ENCODE data around the gene DUSP2.

The DUSP2 gene, protein sequence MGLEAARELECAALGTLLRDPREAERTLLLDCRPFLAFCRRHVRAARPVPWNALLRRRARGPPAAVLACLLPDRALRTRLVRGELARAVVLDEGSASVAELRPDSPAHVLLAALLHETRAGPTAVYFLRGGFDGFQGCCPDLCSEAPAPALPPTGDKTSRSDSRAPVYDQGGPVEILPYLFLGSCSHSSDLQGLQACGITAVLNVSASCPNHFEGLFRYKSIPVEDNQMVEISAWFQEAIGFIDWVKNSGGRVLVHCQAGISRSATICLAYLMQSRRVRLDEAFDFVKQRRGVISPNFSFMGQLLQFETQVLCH

DNA sequence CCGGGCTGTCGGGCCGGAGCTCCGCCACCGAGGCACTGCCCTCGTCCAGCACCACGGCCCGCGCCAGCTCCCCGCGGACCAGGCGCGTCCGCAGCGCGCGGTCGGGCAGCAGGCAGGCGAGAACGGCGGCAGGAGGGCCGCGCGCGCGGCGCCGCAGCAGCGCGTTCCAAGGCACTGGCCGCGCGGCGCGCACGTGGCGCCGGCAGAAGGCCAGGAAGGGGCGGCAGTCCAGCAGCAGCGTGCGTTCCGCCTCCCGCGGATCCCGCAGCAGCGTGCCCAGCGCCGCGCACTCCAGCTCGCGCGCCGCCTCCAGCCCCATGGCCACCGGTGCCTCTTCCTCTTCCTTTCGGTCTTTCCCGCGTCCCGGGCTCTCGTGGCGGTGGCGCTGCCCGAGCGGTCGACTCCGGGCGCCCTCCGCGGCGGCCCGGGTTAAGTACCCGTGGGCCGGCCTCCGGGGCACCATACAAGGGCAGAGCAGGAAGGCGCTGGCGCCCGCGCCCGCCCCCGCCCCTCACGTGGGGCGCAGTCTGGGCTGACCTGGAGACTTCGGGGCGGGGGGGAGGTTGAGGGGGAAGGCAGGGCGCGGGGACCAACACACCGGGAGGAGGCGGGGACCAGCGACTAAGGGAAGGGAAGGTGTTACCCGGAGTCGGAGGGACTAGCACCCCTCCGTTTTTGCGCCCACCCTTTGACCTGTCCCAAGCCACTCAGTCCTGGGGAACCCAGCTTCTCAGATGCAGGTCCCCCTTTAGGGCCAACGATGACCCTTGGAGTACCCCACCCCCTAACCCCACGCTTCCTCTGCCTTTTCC, at the start of gene DUSP2:
DUSP2 (minus strand) TSS at position 405 of the 812 bp plus-strand sequence; CDS start at position 319, 86 bp downstream.
- DNase-seq (ENCODE audit: low read depth): peak; percentile 45
- peak within 1 kb of the TSS; percentile 84 for H3K4me3 ChIP-seq (ENCODE audit: low read depth, low read length)
- TF ChIP-seq, protein P1, sequence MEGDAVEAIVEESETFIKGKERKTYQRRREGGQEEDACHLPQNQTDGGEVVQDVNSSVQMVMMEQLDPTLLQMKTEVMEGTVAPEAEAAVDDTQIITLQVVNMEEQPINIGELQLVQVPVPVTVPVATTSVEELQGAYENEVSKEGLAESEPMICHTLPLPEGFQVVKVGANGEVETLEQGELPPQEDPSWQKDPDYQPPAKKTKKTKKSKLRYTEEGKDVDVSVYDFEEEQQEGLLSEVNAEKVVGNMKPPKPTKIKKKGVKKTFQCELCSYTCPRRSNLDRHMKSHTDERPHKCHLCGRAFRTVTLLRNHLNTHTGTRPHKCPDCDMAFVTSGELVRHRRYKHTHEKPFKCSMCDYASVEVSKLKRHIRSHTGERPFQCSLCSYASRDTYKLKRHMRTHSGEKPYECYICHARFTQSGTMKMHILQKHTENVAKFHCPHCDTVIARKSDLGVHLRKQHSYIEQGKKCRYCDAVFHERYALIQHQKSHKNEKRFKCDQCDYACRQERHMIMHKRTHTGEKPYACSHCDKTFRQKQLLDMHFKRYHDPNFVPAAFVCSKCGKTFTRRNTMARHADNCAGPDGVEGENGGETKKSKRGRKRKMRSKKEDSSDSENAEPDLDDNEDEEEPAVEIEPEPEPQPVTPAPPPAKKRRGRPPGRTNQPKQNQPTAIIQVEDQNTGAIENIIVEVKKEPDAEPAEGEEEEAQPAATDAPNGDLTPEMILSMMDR (IDR thresholded peaks at IDR 0.05; ENCODE audit: control insufficient read depth, extremely low read depth, insufficient read depth): no peak

DNA sequence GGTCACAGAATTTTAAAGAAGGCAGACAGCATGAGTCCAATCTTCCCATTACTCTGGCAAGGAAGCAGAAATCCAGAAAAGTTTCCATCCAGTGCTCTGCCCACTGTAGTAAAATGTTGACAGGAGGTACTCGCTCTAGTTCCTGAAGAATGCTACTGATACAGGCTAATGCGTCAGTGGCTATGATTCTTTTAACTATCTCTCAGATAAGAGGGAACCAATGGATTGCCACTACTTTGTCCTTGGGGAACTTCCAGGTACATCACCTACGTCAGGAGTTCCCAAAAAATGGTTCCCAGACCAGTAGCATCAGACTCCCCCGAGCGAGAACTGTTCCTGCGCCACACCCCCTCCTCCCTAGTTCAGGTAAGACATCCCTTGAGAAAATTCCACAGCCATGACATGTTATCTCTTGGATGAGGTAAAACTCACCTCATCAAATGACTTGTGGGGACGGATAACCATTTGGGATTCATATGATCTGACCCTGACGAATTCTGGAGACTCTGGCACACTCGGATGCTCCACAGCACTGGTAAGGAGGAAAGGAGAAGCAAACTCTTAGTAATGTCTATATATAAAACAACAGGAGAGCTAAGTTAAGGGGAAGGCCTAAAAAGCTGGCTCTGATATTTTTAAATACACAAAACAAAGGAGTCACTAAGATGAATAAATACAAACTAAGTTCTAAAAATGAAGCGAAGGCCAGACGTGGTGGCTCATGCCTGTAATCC, 46.9 kb upstream of the DUSP2 start:
- H3K4me3 ChIP-seq (ENCODE audit: low read depth, low read length): no peak overlapping the region
- no peak for DNase-seq (ENCODE audit: low read depth)
- TF ChIP-seq, protein P1 (IDR thresholded peaks at IDR 0.05; ENCODE audit: control insufficient read depth, extremely low read depth, insufficient read depth): no peak

DNA sequence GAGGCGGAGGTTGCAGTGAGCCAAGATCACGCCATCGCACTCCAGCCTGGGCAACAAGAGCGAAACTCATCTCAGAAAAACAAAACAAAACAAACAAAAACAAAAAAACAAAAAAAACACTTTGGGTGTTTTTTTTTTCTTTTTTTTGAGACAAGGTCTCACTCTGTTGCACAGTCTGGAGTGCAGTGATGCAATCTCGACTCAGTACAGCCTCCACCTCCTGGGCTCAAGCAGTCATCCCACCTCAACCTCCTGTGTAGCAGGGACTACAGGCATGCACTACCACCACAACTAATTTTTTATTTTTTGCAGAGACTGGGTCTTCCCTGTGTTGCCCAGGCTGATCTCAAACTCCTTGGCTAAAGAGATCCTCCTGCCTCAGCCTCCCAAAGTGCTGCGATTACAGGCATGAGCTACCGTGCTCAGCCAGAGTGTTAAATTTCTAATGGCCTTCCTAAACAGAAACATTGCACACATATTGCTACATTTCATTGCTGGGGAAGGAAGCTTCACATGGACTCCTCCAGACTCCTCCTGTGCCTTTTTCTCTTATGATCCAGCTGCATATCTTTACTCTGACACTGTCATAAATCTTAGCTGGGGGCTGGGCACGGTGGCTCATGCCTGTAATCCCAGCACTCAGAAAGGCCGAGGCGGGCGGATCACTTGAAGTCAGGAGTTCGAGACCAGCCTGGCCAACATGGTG, 43.7 kb upstream of the DUSP2 start:
- no peak overlapping the region for H3K4me3 ChIP-seq (ENCODE audit: low read depth, low read length)
- no peak for DNase-seq (ENCODE audit: low read depth)
- TF ChIP-seq, protein P1 (IDR thresholded peaks at IDR 0.05; ENCODE audit: control insufficient read depth, extremely low read depth, insufficient read depth): no peak

DNA sequence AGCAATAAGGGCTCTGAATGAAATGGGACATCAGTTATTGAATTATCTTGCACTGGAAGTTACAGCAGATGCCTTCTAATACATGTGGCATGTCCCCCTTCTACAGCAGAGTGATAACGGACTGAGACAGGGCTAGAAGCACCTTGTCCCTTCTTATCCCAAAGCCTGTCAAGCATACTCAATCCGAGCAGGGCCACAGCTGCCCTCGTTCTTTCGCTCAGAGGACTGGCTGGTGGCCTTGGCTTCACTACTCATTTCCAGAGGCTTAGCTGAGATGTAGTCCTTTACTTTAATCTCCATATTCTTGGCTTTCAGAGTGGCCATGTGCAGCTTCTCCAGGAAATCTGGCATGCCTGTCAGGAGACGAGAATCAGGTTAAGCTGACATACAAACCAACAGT, 41.3 kb upstream of the DUSP2 start:
- DNase-seq (ENCODE audit: low read depth): no peak
- TF ChIP-seq, protein P1 (IDR thresholded peaks at IDR 0.05; ENCODE audit: control insufficient read depth, extremely low read depth, insufficient read depth): no peak
- no peak overlapping the region for H3K4me3 ChIP-seq (ENCODE audit: low read depth, low read length)

DNA sequence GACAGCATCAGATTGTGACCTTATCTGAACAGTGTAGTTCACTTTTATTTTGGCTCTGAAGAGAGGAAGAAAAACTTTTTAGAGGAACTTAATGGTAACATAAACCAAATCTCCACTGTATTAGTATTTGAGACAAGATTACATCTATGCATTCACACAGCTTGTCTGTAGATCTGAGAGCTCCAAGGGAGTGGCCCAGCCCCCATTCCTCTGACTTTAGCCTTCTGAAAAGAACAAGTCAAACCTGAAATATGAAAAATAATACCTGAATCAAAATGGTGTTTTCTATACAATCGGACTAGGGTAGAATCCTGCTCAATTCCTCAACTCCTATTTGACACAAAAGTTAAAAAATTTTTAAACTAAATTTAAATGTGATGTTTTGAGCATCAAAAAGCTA, 40.3 kb upstream of the DUSP2 start:
- no peak for DNase-seq (ENCODE audit: low read depth)
- no peak overlapping the region for H3K4me3 ChIP-seq (ENCODE audit: low read depth, low read length)
- TF ChIP-seq, protein P1 (IDR thresholded peaks at IDR 0.05; ENCODE audit: control insufficient read depth, extremely low read depth, insufficient read depth): no peak

DNA sequence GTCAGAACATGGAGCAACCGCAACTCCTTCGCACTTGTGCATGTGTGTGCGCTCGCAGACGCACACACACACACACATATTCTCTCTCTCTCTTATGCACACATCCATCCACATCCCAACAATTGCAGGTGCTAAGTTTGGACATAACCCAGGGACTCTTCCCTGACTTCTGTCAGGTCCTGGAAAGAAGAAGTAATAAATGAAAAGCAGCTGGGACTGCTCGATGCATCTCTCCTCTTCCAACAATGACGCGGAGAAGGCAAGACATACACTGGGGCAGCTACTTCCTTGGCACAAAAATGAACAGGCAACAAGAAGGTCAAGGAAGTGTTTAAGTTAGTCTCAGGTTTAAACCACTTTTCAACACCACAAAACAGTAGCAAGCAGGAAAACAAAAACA, 39.7 kb upstream of the DUSP2 start:
- TF ChIP-seq, protein P1 (IDR thresholded peaks at IDR 0.05; ENCODE audit: control insufficient read depth, extremely low read depth, insufficient read depth): no peak
- DNase-seq (ENCODE audit: low read depth): no peak
- no peak overlapping the region for H3K4me3 ChIP-seq (ENCODE audit: low read depth, low read length)
